SK-N-MC (cell line): ENCODE measurements around the gene GPC6.

ENCODE experiments used
- EZH2 ChIP-seq: fragments of 200-600 bp; sonication (generic); IDR thresholded peaks from one replicate; pipeline ENCODE4 v1.6.1; 2017; ENCODE audit warnings: antibody characterized with exemption
- FOXP2 ChIP-seq: optimal IDR thresholded peaks from 2 replicates; pipeline ENCODE3; 2011; ENCODE audit warnings: mild to moderate bottlenecking, moderate library complexity; ENCODE audit not compliant: insufficient read depth; ENCODE audit errors: extremely low read length, control extremely low read depth
- POLR2AphosphoS5 ChIP-seq: IDR thresholded peaks from 2 replicates; pipeline ENCODE4 v1.6.1; 2012; ENCODE audit warnings: mild to moderate bottlenecking, low read depth, low read length, borderline replicate concordance

DNA sequence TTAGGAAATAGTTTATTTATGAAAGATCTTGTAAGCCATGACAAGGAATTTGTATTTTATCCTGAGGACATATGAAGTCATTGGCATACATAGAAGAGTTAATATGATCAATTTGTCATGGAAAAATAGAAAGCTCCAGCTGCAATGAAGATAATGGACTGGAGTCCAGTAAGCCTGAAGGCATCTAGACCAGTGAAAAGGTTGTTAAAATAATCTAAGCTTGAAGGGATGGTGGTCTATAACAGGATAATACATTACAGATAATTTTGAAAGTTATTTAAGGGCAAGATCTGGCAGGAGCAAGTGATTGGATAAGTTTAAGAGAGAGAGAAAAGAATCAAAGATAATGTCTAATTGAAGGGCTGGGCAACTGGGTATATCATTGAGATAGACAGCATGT is 224.2 kb downstream of the GPC6 start:
- TF ChIP-seq EZH2 = no peak
- no peak for TF ChIP-seq POLR2AphosphoS5
- no peak for TF ChIP-seq FOXP2
